IMR-90 (cell line): ENCODE measurements around the gene PLEKHG2. TPM values are rescaled to one million over a fixed set of nuclear protein-coding genes. Genes with fewer than 3 reads are reported as not detected.

Experiments
- ATAC-seq: fragments of 200-7000 bp; cut with Tn5 transposase; 2 replicates; pipeline ENCODE4 v1.9.1; 2020; ENCODE audit warnings: low read depth, mild to moderate bottlenecking, moderate library complexity
- BruUV-seq: library from RNA; stranded (reverse); fragments of 400-500 nt; replicated peaks from 2 replicates; lab custom pipeline; 2021; lab: Mats Ljungman, UMichigan
- CTCF ChIA-PET: fragments of 300-600 bp; formaldehyde crosslinking; extraction: SDS; loops from one replicate; lab custom pipeline; 2021; ENCODE audit warnings: antibody characterized with exemption; lab: Yijun Ruan, JAX
- POLR2A ChIA-PET: fragments of 300-600 bp; sonication (Branson Sonifier 250); formaldehyde crosslinking; loops from one replicate; lab custom pipeline; 2022; ENCODE audit warnings: antibody characterized with exemption; ENCODE audit not compliant: unreplicated experiment; lab: Charles Lee
- DNase-seq: peaks from one replicate; pipeline ENCODE4 v3.0.0; 2013
- H2AFZ ChIP-seq: replicated peaks from 2 replicates; pipeline ENCODE3; 2013; ENCODE audit warnings: low read length, mild to moderate bottlenecking; ENCODE audit not compliant: poor library complexity
- H2AK5ac ChIP-seq: 2 replicates; pipeline ENCODE4 v1.6.1; 2013; ENCODE audit warnings: low read depth, low read length, inconsistent platforms
- H2AK9ac ChIP-seq: replicated peaks from 2 replicates; pipeline ENCODE3; 2013; ENCODE audit warnings: mild to moderate bottlenecking, low read depth, low read length, moderate library complexity; ENCODE audit not compliant: poor library complexity
- H2BK120ac ChIP-seq: 2 replicates; pipeline ENCODE4 v1.6.1; 2013; ENCODE audit warnings: low read depth, low read length, inconsistent platforms
- H2BK15ac ChIP-seq: 3 replicates; pipeline ENCODE4 v1.6.1; 2013; ENCODE audit warnings: low read depth, low read length, inconsistent platforms
- H2BK20ac ChIP-seq: 2 replicates; pipeline ENCODE4 v1.6.1; 2013; ENCODE audit warnings: low read depth, mild to moderate bottlenecking, inconsistent platforms, low read length, moderate library complexity
- H2BK5ac ChIP-seq: 2 replicates; pipeline ENCODE4 v1.6.1; 2013; ENCODE audit warnings: mild to moderate bottlenecking, low read depth, low read length, inconsistent platforms; ENCODE audit not compliant: poor library complexity, severe bottlenecking
- H3K14ac ChIP-seq: replicated peaks from 2 replicates; pipeline ENCODE4 v1.6.1; 2013; ENCODE audit warnings: low read depth, low read length, inconsistent platforms
- H3K18ac ChIP-seq: 2 replicates; pipeline ENCODE4 v1.6.1; 2013; ENCODE audit warnings: low read depth, low read length, control low read depth
- H3K23ac ChIP-seq: 2 replicates; pipeline ENCODE4 v1.6.1; 2013; ENCODE audit warnings: low read depth, low read length, inconsistent platforms
- H3K27ac ChIP-seq: 2 replicates; pipeline ENCODE4 v1.5.1; 2013; ENCODE audit warnings: mild to moderate bottlenecking, control low read depth, low read length; ENCODE audit not compliant: insufficient read depth
- H3K27me3 ChIP-seq: 2 replicates; pipeline ENCODE4 v1.6.1; 2013; ENCODE audit warnings: low read length; ENCODE audit not compliant: control insufficient read depth, insufficient read depth
- H3K36me3 ChIP-seq: 2 replicates; pipeline ENCODE4 v1.6.1; 2013; ENCODE audit warnings: low read length, mixed read lengths; ENCODE audit not compliant: control insufficient read depth, insufficient read depth
- H3K4ac ChIP-seq: 2 replicates; pipeline ENCODE4 v1.6.1; 2013; ENCODE audit warnings: low read depth, low read length, inconsistent platforms
- H3K4me1 ChIP-seq: 2 replicates; pipeline ENCODE4 v1.6.1; 2013; ENCODE audit warnings: low read length, mixed read lengths; ENCODE audit not compliant: control insufficient read depth, insufficient read depth
- H3K4me2 ChIP-seq: 2 replicates; pipeline ENCODE4 v1.6.1; 2013; ENCODE audit warnings: low read depth, mild to moderate bottlenecking, control low read depth, low read length, moderate library complexity
- H3K4me3 ChIP-seq: 2 replicates; pipeline ENCODE4 v1.5.1; 2013; ENCODE audit warnings: low read depth, mild to moderate bottlenecking, control low read depth, low read length, moderate library complexity; ENCODE audit not compliant: insufficient read depth
- H3K56ac ChIP-seq: 2 replicates; pipeline ENCODE4 v1.6.1; 2013; ENCODE audit warnings: low read length, inconsistent platforms; ENCODE audit not compliant: insufficient read depth; ENCODE audit errors: extremely low read depth
- H3K79me1 ChIP-seq, 2 experiments: 2 replicates each; pipeline ENCODE4 v1.6.1; 2013; ENCODE audit warnings: low read length in 2 of 2, inconsistent platforms in 1 of 2, low read depth in 1 of 2
- H3K9ac ChIP-seq: 2 replicates; pipeline ENCODE4 v1.6.1; 2013; ENCODE audit warnings: low read depth, low read length, control low read depth
- H3K9me1 ChIP-seq: 2 replicates; pipeline ENCODE4 v1.6.1; 2013; ENCODE audit warnings: low read length, inconsistent platforms; ENCODE audit not compliant: insufficient read depth
- H3K9me3 ChIP-seq: 2 replicates; pipeline ENCODE4 v1.6.1; 2013; ENCODE audit warnings: low read length; ENCODE audit not compliant: control insufficient read depth, insufficient read depth
- H4K20me1 ChIP-seq: 2 replicates; pipeline ENCODE4 v1.6.1; 2013; ENCODE audit warnings: low read length, inconsistent platforms; ENCODE audit not compliant: insufficient read depth
- H4K5ac ChIP-seq: 2 replicates; pipeline ENCODE4 v1.6.1; 2013; ENCODE audit warnings: mild to moderate bottlenecking, low read depth, low read length, control low read depth
- H4K8ac ChIP-seq, 2 experiments: 2 replicates each; pipeline ENCODE4 v1.6.1; 2013; ENCODE audit warnings: low read depth in 2 of 2, low read length in 2 of 2, control low read depth in 1 of 2, inconsistent platforms in 1 of 2
- H4K91ac ChIP-seq: 2 replicates; pipeline ENCODE4 v1.6.1; 2013; ENCODE audit warnings: low read depth, low read length, inconsistent platforms; ENCODE audit not compliant: insufficient read depth
- BHLHE40 ChIP-seq: fragments of 150-350 bp; IDR thresholded peaks from 2 replicates; pipeline ENCODE4 v1.6.1; 2016; ENCODE audit warnings: mild to moderate bottlenecking, low read depth, low read length
- CHD1 ChIP-seq: IDR thresholded peaks from 2 replicates; pipeline ENCODE4 v1.6.1; 2012; ENCODE audit warnings: low read depth, low read length, improper control_type of control experiment
- FOS ChIP-seq: fragments of 150-350 bp; IDR thresholded peaks from 2 replicates; pipeline ENCODE4 v1.6.1; 2016; ENCODE audit warnings: low read depth, low read length
- MAFK ChIP-seq: IDR thresholded peaks from 2 replicates; pipeline ENCODE4 v1.6.1; 2012; ENCODE audit warnings: low read depth, low read length, improper control_type of control experiment
- MAZ ChIP-seq: IDR thresholded peaks from 2 replicates; pipeline ENCODE4 v1.6.1; 2012; ENCODE audit warnings: low read depth, mild to moderate bottlenecking, low read length, improper control_type of control experiment, moderate library complexity, borderline replicate concordance
- MXI1 ChIP-seq: IDR thresholded peaks from 2 replicates; pipeline ENCODE4 v1.6.1; 2012; ENCODE audit warnings: low read depth, mild to moderate bottlenecking, low read length, moderate library complexity, borderline replicate concordance
- NFE2L2 ChIP-seq: fragments of 150-350 bp; IDR thresholded peaks from 2 replicates; pipeline ENCODE4 v1.6.1; 2016; ENCODE audit warnings: low read depth, mild to moderate bottlenecking, low read length
- POLR2A ChIP-seq: IDR thresholded peaks from 2 replicates; pipeline ENCODE4 v1.6.1; 2012; ENCODE audit warnings: mild to moderate bottlenecking, low read depth, low read length
- RAD21 ChIP-seq: IDR thresholded peaks from 2 replicates; pipeline ENCODE4 v1.6.1; 2012; ENCODE audit warnings: low read length, improper control_type of control experiment
- RCOR1 ChIP-seq: IDR thresholded peaks from 2 replicates; pipeline ENCODE4 v1.6.1; 2012; ENCODE audit warnings: mild to moderate bottlenecking, low read length, improper control_type of control experiment; ENCODE audit not compliant: insufficient replicate concordance
- RFX5 ChIP-seq: IDR thresholded peaks from 2 replicates; pipeline ENCODE4 v1.8.0; 2012; ENCODE audit warnings: low read depth, mild to moderate bottlenecking, low read length, moderate library complexity
- WGBS, 2 experiments: methylation state at CpG; one replicate each; pipeline versions ENCODE4 v1.1.5 to v1.1.7; 2013; ENCODE audit warnings: missing lambda C conversion rate in 2 of 2; ENCODE audit not compliant: insufficient read length in 1 of 2; ENCODE audit errors: extremely low coverage in 2 of 2; 5-methylcytosine and 5-hydroxymethylcytosine counted together
- dilution Hi-C: fragments of 300-500 bp; cut with HindIII; formaldehyde crosslinking; loops from one replicate; pipeline ENCODE4 v1.14.3; 2018; ENCODE audit warnings: low sequenced_read_pairs; ENCODE audit not compliant: unreplicated experiment
- in situ Hi-C: fragments of 300-500 bp; cut with MboI; formaldehyde crosslinking; loops from 3 replicates; pipeline ENCODE4 v1.14.3; 2019; ENCODE audit warnings: low sequenced_read_pairs, inconsistent platforms, mixed read lengths
- intact Hi-C: fragments of 100-400 bp; cut with micrococcal nuclease; formaldehyde crosslinking; loops from 2 replicates; pipeline ENCODE4 v1.10.0; 2022
- polyA plus RNA-seq, 3 experiments: library from polyadenylated mRNA; depleted of rRNA; stranded (reverse); fragments of >200 nt; gene quantifications; 2 replicates each; pipeline ENCODE4 v1.2.3, GENCODE V29; 2012; ENCODE audit warnings: low replicate concordance in 1 of 3
- total RNA-seq: library from RNA; depleted of rRNA; stranded (reverse); fragments of >200 nt; gene quantifications from 2 replicates; pipeline ENCODE4 v1.2.3, GENCODE V29; 2012
- TF ChIP-seq, protein P1 (sequence below): conservative IDR thresholded peaks from 2 replicates; pipeline ENCODE4 v1.5.1; 2012; ENCODE audit warnings: mild to moderate bottlenecking, low read depth, low read length, improper control_type of control experiment
- TF ChIP-seq, protein P2 (sequence below): fragments of 150-350 bp; IDR thresholded peaks from 2 replicates; pipeline ENCODE4 v1.6.1; 2016; ENCODE audit warnings: low read depth, mild to moderate bottlenecking, low read length, moderate library complexity, borderline replicate concordance
- TF ChIP-seq, protein P3 (sequence below): fragments of 150-350 bp; IDR thresholded peaks from 2 replicates; pipeline ENCODE4 v1.6.1; 2017; ENCODE audit warnings: mild to moderate bottlenecking, antibody characterized with exemption, low read length, low read depth

The PLEKHG2 gene
- total and polyA plus RNA-seq, 2 of the 4 experiments (the other 2 are of a cell fraction) = 6.5 to 28.3 TPM

DNA sequence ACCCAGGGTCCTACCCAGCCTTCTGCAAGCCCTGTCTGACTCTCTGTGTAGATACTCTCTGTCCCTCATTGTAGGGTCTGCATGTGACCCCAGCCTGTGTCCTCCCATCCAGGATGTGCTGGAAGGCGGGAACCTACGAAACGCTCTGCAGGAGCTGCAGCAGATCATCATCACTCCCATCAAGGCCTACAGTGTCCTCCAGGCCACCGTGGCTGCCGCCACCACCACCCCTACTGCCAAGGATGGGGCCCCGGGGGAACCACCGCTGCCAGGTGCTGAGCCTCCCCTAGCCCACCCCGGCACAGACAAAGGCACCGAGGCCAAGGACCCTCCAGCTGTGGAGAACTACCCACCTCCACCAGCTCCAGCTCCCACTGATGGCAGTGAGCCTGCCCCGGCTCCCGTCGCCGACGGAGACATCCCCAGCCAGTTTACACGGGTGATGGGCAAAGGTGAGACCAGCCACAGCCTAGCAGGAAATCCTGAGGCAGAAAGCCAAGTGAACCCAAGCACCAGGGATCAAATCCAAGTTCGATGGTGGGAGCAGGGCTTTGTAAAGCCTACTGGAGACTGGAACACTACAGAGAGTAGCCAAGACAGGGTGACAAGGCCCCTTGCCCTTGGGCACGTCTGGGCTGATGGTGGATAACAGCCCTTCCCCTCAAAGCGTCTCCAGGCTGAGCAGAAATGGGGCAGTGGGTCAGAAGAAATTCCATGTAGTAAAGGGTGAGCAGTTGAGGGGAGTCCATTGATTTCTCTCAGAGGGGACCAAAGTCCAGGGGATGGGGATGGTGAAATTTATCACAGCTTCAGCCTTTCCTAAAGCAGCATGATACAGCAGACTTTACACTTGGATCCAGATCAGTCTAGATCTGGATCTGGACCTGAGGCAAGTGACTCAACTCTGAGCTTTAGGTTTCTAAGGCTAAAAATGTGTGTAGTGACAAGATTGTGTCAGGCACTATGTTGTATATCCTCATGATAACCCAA is 34.8 kb upstream of the PLEKHG2 start:
- Histone ChIP-seq H3K4me3 (no peak overlapping the region), H3K18ac (no peak overlapping the region), H2AFZ (no peak overlapping the region), H3K79me1 (peaks cover 22 to 37% of the 10 kb centered on the region in 2 experiments), H3K23ac (no peak overlapping the region), H4K5ac (no peak overlapping the region), H3K14ac (no peak overlapping the region), H2BK20ac (no peak overlapping the region), H4K8ac (no peak overlapping the region), H3K27ac (no peak overlapping the region), H2AK5ac (no peak overlapping the region), H3K4me2 (no peak overlapping the region), H3K27me3 (no peaks in the 10 kb centered on the region), H2BK15ac (no peak overlapping the region), H4K20me1 (peaks cover 5% of the 10 kb centered on the region), H2BK5ac (no peak overlapping the region), H3K9me3 (no peaks in the 10 kb centered on the region), H3K56ac (no peak overlapping the region), H3K9ac (no peak overlapping the region), H2AK9ac (no peak overlapping the region), H4K91ac (no peak overlapping the region), H3K9me1 (peaks cover 17% of the 10 kb centered on the region), H3K4ac (no peak overlapping the region), H2BK120ac (no peak overlapping the region), H3K4me1 (peaks cover 8% of the 10 kb centered on the region), H3K36me3 (peaks cover 80% of the 10 kb centered on the region)
- intact Hi-C loops (no loop called here), dilution Hi-C loops (no loop called here), in situ Hi-C loops (no loop called here)
- ChIA-PET CTCF (no interaction called here), POLR2A (no interaction called here)
- DNase-seq = no peak
- ATAC-seq = no peak; the same call in 1 of the 2 replicates
- BruUV-seq = no TSS peak
- 89% methylated on average over 5 of the region's 18 CpGs; no CpG with 5 or more reads in 1 of the 2 experiments for WGBS, 2 experiments
- TF ChIP-seq CHD1 (no peak), RAD21 (no peak), MXI1 (no peak), MAFK (no peak), FOS (no peak), RCOR1 (no peak), NFE2L2 (no peak), RFX5 (no peak), MAZ (no peak), POLR2A (no peak), BHLHE40 (no peak)
- TF ChIP-seq, protein P1, sequence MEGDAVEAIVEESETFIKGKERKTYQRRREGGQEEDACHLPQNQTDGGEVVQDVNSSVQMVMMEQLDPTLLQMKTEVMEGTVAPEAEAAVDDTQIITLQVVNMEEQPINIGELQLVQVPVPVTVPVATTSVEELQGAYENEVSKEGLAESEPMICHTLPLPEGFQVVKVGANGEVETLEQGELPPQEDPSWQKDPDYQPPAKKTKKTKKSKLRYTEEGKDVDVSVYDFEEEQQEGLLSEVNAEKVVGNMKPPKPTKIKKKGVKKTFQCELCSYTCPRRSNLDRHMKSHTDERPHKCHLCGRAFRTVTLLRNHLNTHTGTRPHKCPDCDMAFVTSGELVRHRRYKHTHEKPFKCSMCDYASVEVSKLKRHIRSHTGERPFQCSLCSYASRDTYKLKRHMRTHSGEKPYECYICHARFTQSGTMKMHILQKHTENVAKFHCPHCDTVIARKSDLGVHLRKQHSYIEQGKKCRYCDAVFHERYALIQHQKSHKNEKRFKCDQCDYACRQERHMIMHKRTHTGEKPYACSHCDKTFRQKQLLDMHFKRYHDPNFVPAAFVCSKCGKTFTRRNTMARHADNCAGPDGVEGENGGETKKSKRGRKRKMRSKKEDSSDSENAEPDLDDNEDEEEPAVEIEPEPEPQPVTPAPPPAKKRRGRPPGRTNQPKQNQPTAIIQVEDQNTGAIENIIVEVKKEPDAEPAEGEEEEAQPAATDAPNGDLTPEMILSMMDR = no peak
- TF ChIP-seq, protein P2, sequence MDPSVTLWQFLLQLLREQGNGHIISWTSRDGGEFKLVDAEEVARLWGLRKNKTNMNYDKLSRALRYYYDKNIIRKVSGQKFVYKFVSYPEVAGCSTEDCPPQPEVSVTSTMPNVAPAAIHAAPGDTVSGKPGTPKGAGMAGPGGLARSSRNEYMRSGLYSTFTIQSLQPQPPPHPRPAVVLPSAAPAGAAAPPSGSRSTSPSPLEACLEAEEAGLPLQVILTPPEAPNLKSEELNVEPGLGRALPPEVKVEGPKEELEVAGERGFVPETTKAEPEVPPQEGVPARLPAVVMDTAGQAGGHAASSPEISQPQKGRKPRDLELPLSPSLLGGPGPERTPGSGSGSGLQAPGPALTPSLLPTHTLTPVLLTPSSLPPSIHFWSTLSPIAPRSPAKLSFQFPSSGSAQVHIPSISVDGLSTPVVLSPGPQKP = no peak
- TF ChIP-seq, protein P3, sequence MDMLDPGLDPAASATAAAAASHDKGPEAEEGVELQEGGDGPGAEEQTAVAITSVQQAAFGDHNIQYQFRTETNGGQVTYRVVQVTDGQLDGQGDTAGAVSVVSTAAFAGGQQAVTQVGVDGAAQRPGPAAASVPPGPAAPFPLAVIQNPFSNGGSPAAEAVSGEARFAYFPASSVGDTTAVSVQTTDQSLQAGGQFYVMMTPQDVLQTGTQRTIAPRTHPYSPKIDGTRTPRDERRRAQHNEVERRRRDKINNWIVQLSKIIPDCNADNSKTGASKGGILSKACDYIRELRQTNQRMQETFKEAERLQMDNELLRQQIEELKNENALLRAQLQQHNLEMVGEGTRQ = no peak
